ENCODE measurements around the gene CHAF1A. TPM values are rescaled to one million over a fixed set of nuclear protein-coding genes. Genes with fewer than 3 reads are reported as not detected.

CHAF1A gene
- total RNA-seq, 1 donor from 2014 or later, result 20.5 TPM

DNA sequence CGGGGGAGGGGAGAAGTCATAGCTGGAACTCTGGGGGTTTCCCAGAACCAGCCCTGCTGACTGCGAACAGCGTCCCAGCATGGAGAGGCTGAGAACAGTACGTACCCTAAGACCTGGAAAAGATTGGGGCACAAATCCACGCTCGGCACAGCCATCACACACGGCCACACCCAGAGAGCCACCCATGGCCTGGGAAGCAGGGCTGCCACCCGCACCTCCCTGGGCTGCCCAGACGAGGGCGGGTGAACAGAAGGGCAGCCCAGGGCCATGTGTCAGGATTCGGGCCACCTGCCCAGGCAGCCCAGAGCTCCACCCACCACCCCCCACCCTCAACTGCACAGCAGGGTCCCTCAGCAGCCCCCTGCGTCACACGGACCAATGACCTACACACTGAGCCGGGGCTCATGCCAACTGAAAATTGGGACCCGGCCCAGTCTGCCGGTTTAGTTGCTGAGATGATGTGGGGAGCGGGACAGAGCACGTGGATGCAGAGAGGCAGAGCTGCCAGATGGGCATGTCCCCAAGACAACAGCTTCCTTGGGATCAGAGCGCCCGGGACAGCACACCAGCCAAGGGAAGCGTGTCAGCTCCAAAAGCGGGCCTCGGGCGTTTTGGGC is 46.7 kb downstream of the CHAF1A start:
- Mint-ChIP-seq H3K4me3 (ENCODE audit: unreplicated experiment) (no peak overlapping the region), H3K36me3 (ENCODE audit: unreplicated experiment) (no peaks in the 10 kb centered on the region), H3K4me1 (ENCODE audit: low read depth, unreplicated experiment) (peaks cover 6% of the 10 kb centered on the region), H3K27me3 (ENCODE audit: unreplicated experiment) (peaks cover 4% of the 10 kb centered on the region), H3K9me3 (ENCODE audit: unreplicated experiment) (peaks cover 2% of the 10 kb centered on the region), H3K27ac (ENCODE audit: unreplicated experiment) (peak overlapping the region; percentile 73)
- DNase-seq, result no peak
- TF ChIP-seq, protein P1, sequence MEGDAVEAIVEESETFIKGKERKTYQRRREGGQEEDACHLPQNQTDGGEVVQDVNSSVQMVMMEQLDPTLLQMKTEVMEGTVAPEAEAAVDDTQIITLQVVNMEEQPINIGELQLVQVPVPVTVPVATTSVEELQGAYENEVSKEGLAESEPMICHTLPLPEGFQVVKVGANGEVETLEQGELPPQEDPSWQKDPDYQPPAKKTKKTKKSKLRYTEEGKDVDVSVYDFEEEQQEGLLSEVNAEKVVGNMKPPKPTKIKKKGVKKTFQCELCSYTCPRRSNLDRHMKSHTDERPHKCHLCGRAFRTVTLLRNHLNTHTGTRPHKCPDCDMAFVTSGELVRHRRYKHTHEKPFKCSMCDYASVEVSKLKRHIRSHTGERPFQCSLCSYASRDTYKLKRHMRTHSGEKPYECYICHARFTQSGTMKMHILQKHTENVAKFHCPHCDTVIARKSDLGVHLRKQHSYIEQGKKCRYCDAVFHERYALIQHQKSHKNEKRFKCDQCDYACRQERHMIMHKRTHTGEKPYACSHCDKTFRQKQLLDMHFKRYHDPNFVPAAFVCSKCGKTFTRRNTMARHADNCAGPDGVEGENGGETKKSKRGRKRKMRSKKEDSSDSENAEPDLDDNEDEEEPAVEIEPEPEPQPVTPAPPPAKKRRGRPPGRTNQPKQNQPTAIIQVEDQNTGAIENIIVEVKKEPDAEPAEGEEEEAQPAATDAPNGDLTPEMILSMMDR (IDR thresholded peaks at IDR 0.05; ENCODE audit: partially characterized antibody, unreplicated experiment), result no peak

DNA sequence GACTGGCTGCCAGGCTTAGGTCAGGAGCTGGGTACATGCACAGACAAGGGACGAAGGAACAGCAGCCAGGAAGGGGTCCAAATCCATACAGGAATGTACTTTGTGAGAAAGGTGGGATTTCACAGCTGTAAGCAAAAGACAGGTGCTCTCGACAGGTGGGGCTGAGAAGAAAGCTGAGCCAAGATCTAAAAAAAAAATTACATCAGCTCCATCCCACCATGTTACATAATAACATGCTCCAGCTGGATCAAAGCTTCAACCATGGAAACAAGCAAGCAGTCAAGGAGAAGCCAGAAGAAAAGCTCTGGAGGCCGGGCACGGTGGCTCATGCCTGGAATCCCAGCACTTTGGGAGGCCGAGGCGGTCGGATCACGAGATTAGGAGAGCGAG is 47.2 kb downstream of the CHAF1A start:
- H3K36me3 Mint-ChIP-seq (ENCODE audit: unreplicated experiment), result no peaks in the 10 kb centered on the region
- H3K4me3 Mint-ChIP-seq (ENCODE audit: unreplicated experiment), result no peak overlapping the region

DNA sequence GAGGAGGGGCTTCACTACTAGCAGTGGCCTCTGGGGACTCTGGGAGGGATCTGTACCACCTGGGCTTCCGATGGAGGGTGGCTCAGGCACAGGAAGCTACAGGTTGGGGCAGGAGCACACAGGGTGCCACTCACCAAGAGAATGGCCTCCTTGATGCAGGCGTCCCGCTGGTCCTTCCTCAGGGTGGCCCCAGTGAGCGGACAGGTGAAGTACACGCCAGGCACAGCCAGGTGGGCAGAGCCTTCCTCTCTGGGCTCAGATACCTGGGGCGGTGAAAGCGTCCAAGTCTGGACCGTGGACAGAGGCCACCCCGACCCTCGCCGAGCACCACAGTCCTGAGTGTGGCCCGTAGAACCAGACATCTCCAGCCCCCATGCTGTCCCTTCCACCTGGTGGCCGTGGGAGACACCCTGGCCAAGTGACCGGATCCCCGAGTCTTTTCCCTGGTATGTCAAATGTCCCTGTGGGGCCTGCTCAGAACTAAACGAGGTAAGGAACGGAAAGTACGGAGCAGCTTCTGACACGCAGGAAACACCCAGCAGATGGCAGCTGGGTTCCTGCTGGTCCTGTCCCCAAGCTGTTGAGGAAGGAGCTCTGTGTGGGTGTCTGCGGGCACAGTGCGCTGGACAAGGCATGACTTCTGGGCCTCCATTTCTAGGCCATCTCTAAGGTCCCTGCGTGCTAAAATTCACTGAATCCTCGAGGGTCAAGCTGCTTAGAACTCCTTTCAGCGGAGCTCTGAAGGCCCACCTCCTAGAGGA is 50.0 kb downstream of the CHAF1A start:
- Mint-ChIP-seq H3K4me1 (ENCODE audit: low read depth, unreplicated experiment) (peaks cover 24% of the 10 kb centered on the region), H3K36me3 (ENCODE audit: unreplicated experiment) (no peaks in the 10 kb centered on the region), H3K27ac (ENCODE audit: unreplicated experiment) (peak overlapping the region; percentile 38), H3K27me3 (ENCODE audit: unreplicated experiment) (peaks cover 12% of the 10 kb centered on the region), H3K9me3 (ENCODE audit: unreplicated experiment) (peaks cover 9% of the 10 kb centered on the region), H3K4me3 (ENCODE audit: unreplicated experiment) (no peak overlapping the region)
- TF ChIP-seq, protein P1 (IDR thresholded peaks at IDR 0.05; ENCODE audit: partially characterized antibody, unreplicated experiment), result no peak
- no peak for DNase-seq

More for the DNA sequence above, 47.2 kb downstream of the CHAF1A start:
- H3K4me1 Mint-ChIP-seq (ENCODE audit: low read depth, unreplicated experiment), result peaks cover 6% of the 10 kb centered on the region
- DNase-seq, result no peak
- peaks cover 4% of the 10 kb centered on the region for H3K27me3 Mint-ChIP-seq (ENCODE audit: unreplicated experiment)
- H3K27ac Mint-ChIP-seq (ENCODE audit: unreplicated experiment), result peak overlapping the region; percentile 73
- H3K9me3 Mint-ChIP-seq (ENCODE audit: unreplicated experiment), result peaks cover 2% of the 10 kb centered on the region
- TF ChIP-seq, protein P1 (IDR thresholded peaks at IDR 0.05; ENCODE audit: partially characterized antibody, unreplicated experiment), result no peak

DNA sequence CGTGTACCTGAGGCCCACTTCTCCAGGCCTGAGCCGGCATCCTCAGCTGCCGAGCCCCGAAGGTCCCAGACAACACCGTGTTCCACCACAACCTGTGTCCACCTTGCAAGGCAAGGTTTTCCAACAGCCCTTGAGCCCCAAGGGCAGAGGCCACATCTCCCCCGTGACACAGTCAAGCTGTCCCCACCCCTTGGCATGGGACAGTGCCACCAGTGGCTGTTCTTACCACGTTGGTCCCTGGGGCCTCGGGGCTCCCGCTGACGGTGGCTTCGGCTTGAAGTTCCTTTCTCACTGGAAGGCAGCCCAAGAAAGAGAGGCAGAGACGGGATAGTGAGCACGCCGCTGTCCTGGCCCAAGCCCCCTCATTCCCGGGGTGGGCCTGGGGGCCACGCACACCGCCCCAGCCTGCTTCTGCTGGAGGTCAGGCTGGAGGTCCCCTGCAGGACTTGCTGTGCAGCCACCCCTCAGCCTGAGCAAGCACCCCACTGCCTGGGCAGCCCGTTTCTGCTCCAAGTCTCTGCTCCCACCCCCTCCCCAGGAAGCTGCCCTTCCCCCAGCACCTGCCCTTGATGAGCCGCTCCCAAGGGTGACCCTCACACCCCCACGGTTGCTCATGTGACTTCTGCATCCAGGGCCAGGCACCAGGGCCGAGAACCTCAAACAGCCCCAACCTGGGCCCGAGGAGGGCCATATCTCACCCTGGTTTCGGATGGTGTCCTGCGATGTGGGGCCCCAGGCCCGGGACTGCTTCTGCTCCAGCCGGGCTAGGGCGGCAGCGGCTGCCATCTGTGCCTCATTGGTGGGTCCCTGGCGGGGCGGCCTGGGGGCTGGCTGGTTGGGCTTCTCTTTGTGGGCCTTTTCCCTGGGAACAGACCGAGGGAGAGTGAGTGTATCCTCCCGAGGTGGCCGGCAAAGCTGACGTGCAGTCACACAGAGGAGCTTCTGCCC is 51.1 kb downstream of the CHAF1A start:
- no peak overlapping the region for H3K4me3 Mint-ChIP-seq (ENCODE audit: unreplicated experiment)
- H3K9me3 Mint-ChIP-seq (ENCODE audit: unreplicated experiment), result peaks cover 9% of the 10 kb centered on the region
- H3K27me3 Mint-ChIP-seq (ENCODE audit: unreplicated experiment), result peaks cover 16% of the 10 kb centered on the region
- peak overlapping the region; percentile 33 for H3K27ac Mint-ChIP-seq (ENCODE audit: unreplicated experiment)
- H3K4me1 Mint-ChIP-seq (ENCODE audit: low read depth, unreplicated experiment), result peaks cover 23% of the 10 kb centered on the region
- no peak for DNase-seq
- TF ChIP-seq, protein P1 (IDR thresholded peaks at IDR 0.05; ENCODE audit: partially characterized antibody, unreplicated experiment), result no peak
- no peaks in the 10 kb centered on the region for H3K36me3 Mint-ChIP-seq (ENCODE audit: unreplicated experiment)

All from glutamatergic neuron (in vitro differentiated cells).